ENCODE measurements around the gene TMEM132C. TPM values are rescaled to one million over a fixed set of nuclear protein-coding genes. Genes with fewer than 3 reads are reported as not detected.
A peak's percentile ranks its signal among the peaks of the same experiment; 100 is the strongest.

Gene TMEM132C
- total and polyA plus RNA-seq, 2 of the 8 experiments (the other 6 are each of a cell fraction or from before 2014, with no cell fraction given) = 0.23 to 0.76 TPM

DNA sequence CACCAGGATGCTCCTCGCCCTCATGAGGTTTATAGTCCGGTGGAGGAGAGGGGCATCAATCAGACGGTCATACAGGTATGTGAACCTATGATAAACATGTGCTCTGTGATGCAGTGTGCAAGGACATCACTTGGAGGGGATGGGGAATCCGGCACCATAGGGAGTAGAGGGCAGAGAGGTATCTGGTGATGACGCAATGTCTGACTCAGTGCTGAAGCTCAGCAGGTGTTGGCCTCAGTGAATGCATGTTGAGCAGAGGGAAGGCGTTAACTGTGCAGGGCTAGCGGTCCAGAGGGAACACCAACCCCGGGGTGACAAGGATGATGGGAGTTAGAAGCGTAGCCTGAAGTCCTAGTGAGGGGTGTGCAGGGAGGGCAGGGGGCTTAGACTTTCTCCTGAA, 200.9 kb downstream of the TMEM132C start:
- Histone ChIP-seq H2BK15ac (ENCODE audit: low read length) (peak overlapping the region; percentile 84), H4K8ac (ENCODE audit: extremely low read depth, insufficient read depth, low read length) (no peak overlapping the region), H3K4me3 (ENCODE audit: extremely low read depth in 1 of 4, insufficient read depth in 2 of 4, low read depth in 3 of 4, low read length in 4 of 4) (no peak overlapping the region), H2BK20ac (ENCODE audit: low read length) (no peak overlapping the region), H2AFZ (ENCODE audit: low read length) (no peak overlapping the region), H3K56ac (replicated peaks; ENCODE audit: insufficient read length, low read depth, low read length) (no peak overlapping the region), H3K4me2 (ENCODE audit: insufficient read depth in 1 of 2, low read depth in 2 of 2, low read length in 2 of 2) (no peak overlapping the region), H3K23me2 (ENCODE audit: low read depth, low read length) (no peaks in the 10 kb centered on the region; the same call in 1 of the 2 replicates), H2AK5ac (ENCODE audit: low read depth, low read length) (peak overlapping the region; percentile 70; the same call in 1 of the 2 replicates), H3K18ac (ENCODE audit: extremely low read depth, low read length) (0 out of 2 replicates have a peak overlapping the region, but pooled peaks have one; percentile 14), H3K79me1 (ENCODE audit: low read depth, low read length) (no peaks in the 10 kb centered on the region), H2BK120ac (replicated peaks; ENCODE audit: low read depth, low read length) (no peak overlapping the region), H3K23ac (ENCODE audit: insufficient read length) (no peak overlapping the region), H2BK5ac (ENCODE audit: low read depth, low read length) (no peak overlapping the region), H3K9me3 (ENCODE audit: insufficient read depth in 2 of 2, low read depth in 1 of 2, low read length in 1 of 2) (no peaks in the 10 kb centered on the region; a peak in 1 of 4 replicates), H3K9ac (replicated peaks in 1 of 4; ENCODE audit: extremely low read depth in 1 of 4, low read depth in 3 of 4, low read length in 3 of 4) (no peak overlapping the region), H3K4ac (replicated peaks; ENCODE audit: insufficient read length, low read depth, low read length) (no peak overlapping the region), H3K79me2 (ENCODE audit: control insufficient read depth in 1 of 2, insufficient read depth in 2 of 2, low read length in 2 of 2) (no peaks in the 10 kb centered on the region), H3K27me3 (replicated peaks in 1 of 4; ENCODE audit: control insufficient read depth in 3 of 4, extremely low read depth in 1 of 4, insufficient read depth in 3 of 4, low read length in 3 of 4) (no peaks in the 10 kb centered on the region; a peak in 1 of 7 replicates), H2BK12ac (ENCODE audit: low read depth, low read length) (no peak overlapping the region; the same call in 1 of the 2 replicates), H4K91ac (replicated peaks; ENCODE audit: insufficient read length, low read length) (no peak overlapping the region), H4K20me1 (replicated peaks in 1 of 2; ENCODE audit: control insufficient read depth in 1 of 2, insufficient read depth in 2 of 2, low read length in 2 of 2) (no peaks in the 10 kb centered on the region), H3K27ac (ENCODE audit: low read depth, low read length) (no peak overlapping the region), H3K4me1 (replicated peaks in 1 of 4; ENCODE audit: control insufficient read depth in 3 of 4, insufficient read depth in 4 of 4, low read length in 3 of 4) (no peaks in the 10 kb centered on the region; a peak in 1 of 7 replicates), H4K5ac (ENCODE audit: insufficient read length, low read depth, low read length) (no peak overlapping the region), H3K14ac (ENCODE audit: insufficient read length) (no peak overlapping the region), H3K36me3 (ENCODE audit: control insufficient read depth in 2 of 4, insufficient read depth in 4 of 4, low read length in 3 of 4) (no peaks in the 10 kb centered on the region)
- DNase-seq (ENCODE audit: low read depth in 1 of 2, low spot score in 2 of 2) = no peak
- WGBS, 2 experiments (ENCODE audit: extremely low coverage in 1 of 2, insufficient coverage in 1 of 2, insufficient read length in 1 of 2, insufficient replicate concordance in 2 of 2, low coverage in 1 of 2, low lambda C conversion rate in 2 of 2, missing lambda C conversion rate in 1 of 2) = 93% methylated on average over 9 of the region's 9 CpGs; no CpG with 5 or more reads in 1 of the 2 experiments
- TF ChIP-seq NRF1 (IDR thresholded peaks at IDR 0.05; ENCODE audit: low read depth, low read length) (no peak), HDAC2 (IDR thresholded peaks at IDR 0.05; ENCODE audit: borderline replicate concordance in 1 of 2, low read depth in 2 of 2, low read length in 2 of 2) (no peak), CEBPB (IDR thresholded peaks at IDR 0.05; ENCODE audit: low read depth, low read length) (peak; percentile 88), SIRT6 (IDR thresholded peaks at IDR 0.05; ENCODE audit: low read length) (no peak)
- TF ChIP-seq, protein P1, sequence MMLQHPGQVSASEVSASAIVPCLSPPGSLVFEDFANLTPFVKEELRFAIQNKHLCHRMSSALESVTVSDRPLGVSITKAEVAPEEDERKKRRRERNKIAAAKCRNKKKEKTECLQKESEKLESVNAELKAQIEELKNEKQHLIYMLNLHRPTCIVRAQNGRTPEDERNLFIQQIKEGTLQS (IDR thresholded peaks at IDR 0.05; ENCODE audit: insufficient read depth, low read depth, low read length) = 0 out of 2 replicates have a peak, but pooled peaks have one; percentile 23
- POLR2A ChIA-PET (ENCODE audit: partially characterized antibody) = no interaction called here
- CTCF ChIA-PET (ENCODE audit: partially characterized antibody) = interaction anchor here (0.8 kb wide), 1 partner anchor 80 kb away, joined by 3 read pairs; no protein-coding TSS in a partner anchor
- FAIRE-seq = no peak
